NCI-H1930 (cell line): ENCODE data around the gene MGLL.
"Not testable (repeated sequence)": the region's sequence is repeated elsewhere in the genome, so short reads cannot be mapped to it uniquely, and the experiment has no call there.

Experiments
- DNase-seq, 2 experiments: peaks; one replicate each; lab custom pipeline; 2025; lab: John Stamatoyannopoulos, UW

Gene MGLL

GRCh38 chr3:127688416-127689265 is 133.7 kb downstream of the MGLL start:
- no peak for DNase-seq

GRCh38 chr3:127688022-127688415 is 134.3 kb downstream of the MGLL start:
- no peak for DNase-seq

GRCh38 chr3:127687228-127687737 is 135.0 kb downstream of the MGLL start:
- DNase-seq, result no peak

- no peak for DNase-seq
Measured at GRCh38 chr3:127686512-127686894, 135.8 kb downstream of the MGLL start.

- no peak for DNase-seq
Measured at GRCh38 chr3:127685708-127686511, 136.4 kb downstream of the MGLL start.

- DNase-seq, result no peak
Measured at GRCh38 chr3:127684871-127685707, 137.2 kb downstream of the MGLL start.

- no peak for DNase-seq
Measured at GRCh38 chr3:127682561-127682960, 139.8 kb downstream of the MGLL start.

GRCh38 chr3:127682175-127682554 is 140.2 kb downstream of the MGLL start:
- not testable (repeated sequence) for DNase-seq

GRCh38 chr3:127680798-127681221 is 141.5 kb downstream of the MGLL start:
- DNase-seq, result no peak

GRCh38 chr3:127680146-127680661 is 142.1 kb downstream of the MGLL start:
- no peak for DNase-seq

- DNase-seq, result no peak
Measured at GRCh38 chr3:127679534-127680145, 142.7 kb downstream of the MGLL start.

- DNase-seq, result no peak
Measured at GRCh38 chr3:127678611-127679533, 143.4 kb downstream of the MGLL start.

- DNase-seq, result no peak
Measured at GRCh38 chr3:127678315-127678599, 144.1 kb downstream of the MGLL start.

GRCh38 chr3:127677541-127678314 is 144.6 kb downstream of the MGLL start:
- no peak for DNase-seq

GRCh38 chr3:127676921-127677351 is 145.4 kb downstream of the MGLL start:
- DNase-seq, result no peak

GRCh38 chr3:127676456-127676855 is 145.9 kb downstream of the MGLL start:
- no peak for DNase-seq

- DNase-seq, result no peak
Measured at GRCh38 chr3:127675651-127676391, 146.5 kb downstream of the MGLL start.

GRCh38 chr3:127674790-127675189 is 147.5 kb downstream of the MGLL start:
- no peak for DNase-seq
